ENCODE measurements around the gene MAP3K20. TPM values are rescaled to one million over a fixed set of nuclear protein-coding genes. Genes with fewer than 3 reads are reported as not detected.
"Not testable (repeated sequence)": the region's sequence is repeated elsewhere in the genome, so short reads cannot be mapped to it uniquely, and the experiment has no call there.

MAP3K20 gene
- polyA plus RNA-seq, 6 donors from 2014 or later: 6.0 to 15.4 (median 9.6) TPM

- no peak for ATAC-seq (ENCODE audit: low read depth in 2 of 2)
- H3K4me3 Mint-ChIP-seq: no peak overlapping the region
- H3K36me3 Mint-ChIP-seq: peaks cover 5 to 11% of the 10 kb centered on the region in 2 donors
- H3K27me3 Mint-ChIP-seq: no peaks in the 10 kb centered on the region
- H3K4me1 Mint-ChIP-seq: no peaks in the 10 kb centered on the region
- H3K9me3 Mint-ChIP-seq: peaks cover 0 to 7% (median 2%) of the 10 kb centered on the region in 7 donors
- H3K27ac Mint-ChIP-seq: no peak overlapping the region
- DNase-seq: no peak
Observed at GRCh38 chr2:173171924-173172643, 96.4 kb downstream of the MAP3K20 start.

GRCh38 chr2:173174339-173174738 is 98.7 kb downstream of the MAP3K20 start:
- not testable (repeated sequence) for H3K4me1 Mint-ChIP-seq; H3K4me3 Mint-ChIP-seq; H3K27me3 Mint-ChIP-seq; H3K9me3 Mint-ChIP-seq; ATAC-seq (ENCODE audit: low read depth in 2 of 2); DNase-seq; H3K27ac Mint-ChIP-seq
- H3K36me3 Mint-ChIP-seq: peaks cover 5 to 11% of the 10 kb centered on the region in 2 donors

- no peaks in the 10 kb centered on the region for H3K4me1 Mint-ChIP-seq
- no peak overlapping the region for H3K4me3 Mint-ChIP-seq
- DNase-seq: no peak
- no peak for ATAC-seq (ENCODE audit: low read depth in 2 of 2)
- H3K27me3 Mint-ChIP-seq: no peaks in the 10 kb centered on the region
- H3K27ac Mint-ChIP-seq: no peak overlapping the region
- H3K9me3 Mint-ChIP-seq: peaks cover 0 to 14% (median 2%) of the 10 kb centered on the region in 7 donors
- peaks cover 5 to 11% of the 10 kb centered on the region in 2 donors for H3K36me3 Mint-ChIP-seq
Observed at GRCh38 chr2:173175222-173175621, 99.6 kb downstream of the MAP3K20 start.

- H3K27ac Mint-ChIP-seq: no peak overlapping the region
- DNase-seq: no peak
- H3K36me3 Mint-ChIP-seq: no peaks in the 10 kb centered on the region
- H3K9me3 Mint-ChIP-seq: peaks cover 0 to 12% (median 9%) of the 10 kb centered on the region in 7 donors
- no peaks in the 10 kb centered on the region for H3K4me1 Mint-ChIP-seq
- H3K27me3 Mint-ChIP-seq: no peaks in the 10 kb centered on the region
- ATAC-seq (ENCODE audit: low read depth in 2 of 2): no peak
- H3K4me3 Mint-ChIP-seq: no peak overlapping the region
Observed at GRCh38 chr2:173181982-173182381, 106.3 kb downstream of the MAP3K20 start.

- DNase-seq (no peak), ATAC-seq (ENCODE audit: low read depth in 2 of 2) (no peak)
- Mint-ChIP-seq H3K27ac (peak overlapping the region in 1 of 6 donors; percentile 33), H3K4me3 (no peak overlapping the region), H3K9me3 (peaks cover 0 to 12% (median 8%) of the 10 kb centered on the region in 7 donors), H3K4me1 (no peaks in the 10 kb centered on the region), H3K27me3 (no peaks in the 10 kb centered on the region), H3K36me3 (no peaks in the 10 kb centered on the region)
Observed at GRCh38 chr2:173184031-173185004, 108.7 kb downstream of the MAP3K20 start.

GRCh38 chr2:173185437-173185836 is 109.8 kb downstream of the MAP3K20 start:
- no peaks in the 10 kb centered on the region for H3K27me3 Mint-ChIP-seq
- ATAC-seq (ENCODE audit: low read depth in 2 of 2): no peak
- no peaks in the 10 kb centered on the region for H3K36me3 Mint-ChIP-seq

GRCh38 chr2:173187941-173188788 is 112.5 kb downstream of the MAP3K20 start:
- Mint-ChIP-seq H3K4me1 (no peaks in the 10 kb centered on the region), H3K27me3 (no peaks in the 10 kb centered on the region), H3K4me3 (no peak overlapping the region), H3K36me3 (peaks cover 0 to 4% of the 10 kb centered on the region in 2 donors), H3K9me3 (no peaks in the 10 kb centered on the region), H3K27ac (peak overlapping the region in 1 of 6 donors; percentile 36)
- ATAC-seq (ENCODE audit: low read depth in 2 of 2) (no peak), DNase-seq (no peak)

More at GRCh38 chr2:173185437-173185836, 109.8 kb downstream of the MAP3K20 start:
- Mint-ChIP-seq H3K4me1 (no peaks in the 10 kb centered on the region), H3K27ac (no peak overlapping the region), H3K4me3 (no peak overlapping the region), H3K9me3 (peaks cover 0 to 12% (median 5%) of the 10 kb centered on the region in 7 donors)
- no peak for DNase-seq

GRCh38 chr2:173191601-173192000 is 116.0 kb downstream of the MAP3K20 start:
- Mint-ChIP-seq H3K27me3 (no peaks in the 10 kb centered on the region), H3K27ac (peak overlapping the region in 1 of 6 donors; percentile 61)
- ATAC-seq (ENCODE audit: low read depth in 2 of 2): no peak

GRCh38 chr2:173192071-173192470 is 116.4 kb downstream of the MAP3K20 start:
- no peak overlapping the region for H3K27ac Mint-ChIP-seq
- peaks cover 0 to 4% of the 10 kb centered on the region in 2 donors for H3K36me3 Mint-ChIP-seq
- H3K4me3 Mint-ChIP-seq: no peak overlapping the region
- no peak for DNase-seq
- no peak for ATAC-seq (ENCODE audit: low read depth in 2 of 2)
- H3K4me1 Mint-ChIP-seq: no peaks in the 10 kb centered on the region
- no peaks in the 10 kb centered on the region for H3K9me3 Mint-ChIP-seq
- H3K27me3 Mint-ChIP-seq: no peaks in the 10 kb centered on the region

More at GRCh38 chr2:173191601-173192000, 116.0 kb downstream of the MAP3K20 start:
- no peaks in the 10 kb centered on the region for H3K9me3 Mint-ChIP-seq
- H3K4me3 Mint-ChIP-seq: no peak overlapping the region
- peaks cover 0 to 4% of the 10 kb centered on the region in 2 donors for H3K36me3 Mint-ChIP-seq
- no peak for DNase-seq
- H3K4me1 Mint-ChIP-seq: no peaks in the 10 kb centered on the region

GRCh38 chr2:173193925-173194324 is 118.3 kb downstream of the MAP3K20 start:
- no peak for ATAC-seq (ENCODE audit: low read depth in 2 of 2)
- Mint-ChIP-seq H3K4me1 (no peaks in the 10 kb centered on the region), H3K27ac (no peak overlapping the region), H3K36me3 (peaks cover 0 to 10% of the 10 kb centered on the region in 2 donors), H3K9me3 (no peaks in the 10 kb centered on the region), H3K4me3 (no peak overlapping the region), H3K27me3 (no peaks in the 10 kb centered on the region)
- no peak for DNase-seq

GRCh38 chr2:173195100-173195499 is 119.5 kb downstream of the MAP3K20 start:
- Mint-ChIP-seq H3K36me3 (peaks cover 0 to 10% of the 10 kb centered on the region in 2 donors), H3K27ac (no peak overlapping the region), H3K27me3 (no peaks in the 10 kb centered on the region), H3K4me3 (no peak overlapping the region), H3K4me1 (no peaks in the 10 kb centered on the region), H3K9me3 (no peaks in the 10 kb centered on the region)
- ATAC-seq (ENCODE audit: low read depth in 2 of 2): no peak
- DNase-seq: no peak

GRCh38 chr2:173196080-173196479 is 120.4 kb downstream of the MAP3K20 start:
- DNase-seq (no peak), ATAC-seq (ENCODE audit: low read depth in 2 of 2) (no peak)
- no peaks in the 10 kb centered on the region for H3K4me1 Mint-ChIP-seq
- no peak overlapping the region for H3K27ac Mint-ChIP-seq
- no peak overlapping the region for H3K4me3 Mint-ChIP-seq
- no peaks in the 10 kb centered on the region for H3K27me3 Mint-ChIP-seq
- no peaks in the 10 kb centered on the region for H3K9me3 Mint-ChIP-seq
- peaks cover 0 to 10% of the 10 kb centered on the region in 2 donors for H3K36me3 Mint-ChIP-seq

GRCh38 chr2:173196638-173197037 is 121.0 kb downstream of the MAP3K20 start:
- ATAC-seq (ENCODE audit: low read depth in 2 of 2) (no peak), DNase-seq (no peak)
- Mint-ChIP-seq H3K4me1 (no peaks in the 10 kb centered on the region), H3K9me3 (no peaks in the 10 kb centered on the region), H3K27ac (no peak overlapping the region), H3K36me3 (peaks cover 0 to 5% of the 10 kb centered on the region in 2 donors), H3K4me3 (no peak overlapping the region), H3K27me3 (no peaks in the 10 kb centered on the region)
